HEK293T (cell line): ENCODE data around the gene PTGR3.
A peak's percentile ranks its signal among the peaks of the same experiment; 100 is the strongest.

Experiments used
- CTCF ChIA-PET: fragments of 350-600 bp; formaldehyde crosslinking; extraction: SDS; loops from one replicate; lab custom pipeline; 2021; ENCODE audit warnings: antibody characterized with exemption, inconsistent platforms; lab: Yijun Ruan, JAX
- POLR2A ChIA-PET: fragments of 350-600 bp; formaldehyde crosslinking; extraction: SDS; loops from one replicate; lab custom pipeline; 2020; ENCODE audit warnings: antibody characterized with exemption, inconsistent platforms; lab: Yijun Ruan, JAX
- DNase-seq: peaks from one replicate; pipeline ENCODE4 v3.0.0; 2012; ENCODE audit warnings: mixed read lengths; ENCODE audit errors: extremely low spot score
- ARNT ChIP-seq: fragments of 450-650 bp; IDR thresholded peaks from 2 replicates; pipeline ENCODE4 v1.6.1; 2017; ENCODE audit warnings: mild to moderate bottlenecking
- BHLHE40 ChIP-seq: fragments of 450-650 bp; IDR thresholded peaks from 2 replicates; pipeline ENCODE4 v1.6.1; 2016; ENCODE audit warnings: mild to moderate bottlenecking, moderate library complexity, borderline replicate concordance
- CTBP1 ChIP-seq: fragments of 450-650 bp; IDR thresholded peaks from 2 replicates; pipeline ENCODE4 v1.6.1; 2016; ENCODE audit warnings: borderline replicate concordance
- ELF4 ChIP-seq: fragments of 450-650 bp; IDR thresholded peaks from 2 replicates; pipeline ENCODE4 v1.6.1; 2017; ENCODE audit warnings: antibody characterized with exemption
- FOXA1 ChIP-seq: fragments of 450-650 bp; IDR thresholded peaks from 2 replicates; pipeline ENCODE4 v1.6.1; 2016; ENCODE audit warnings: mild to moderate bottlenecking
- FOXK2 ChIP-seq: fragments of 450-650 bp; IDR thresholded peaks from 2 replicates; pipeline ENCODE4 v1.6.1; 2016; ENCODE audit warnings: mild to moderate bottlenecking
- FOXM1 ChIP-seq: fragments of 450-650 bp; IDR thresholded peaks from 2 replicates; pipeline ENCODE4 v1.6.1; 2017; ENCODE audit warnings: mild to moderate bottlenecking, borderline replicate concordance
- HDGF ChIP-seq: fragments of 450-650 bp; IDR thresholded peaks from 2 replicates; pipeline ENCODE4 v1.6.1; 2017; ENCODE audit warnings: antibody characterized with exemption, borderline replicate concordance
- L3MBTL2 ChIP-seq: fragments of 450-650 bp; conservative IDR thresholded peaks from 2 replicates; pipeline ENCODE4 v1.6.1; 2016; ENCODE audit warnings: mild to moderate bottlenecking
- LEF1 ChIP-seq: fragments of 450-650 bp; IDR thresholded peaks from 2 replicates; pipeline ENCODE4 v1.6.1; 2017; ENCODE audit warnings: mild to moderate bottlenecking, borderline replicate concordance
- NFRKB ChIP-seq: fragments of 450-650 bp; IDR thresholded peaks from 2 replicates; pipeline ENCODE4 v1.6.1; 2016; ENCODE audit warnings: mild to moderate bottlenecking, moderate library complexity
- PKNOX1 ChIP-seq: fragments of 450-650 bp; IDR thresholded peaks from 2 replicates; pipeline ENCODE4 v1.6.1; 2016
- SP1 ChIP-seq: fragments of 450-650 bp; IDR thresholded peaks from 2 replicates; pipeline ENCODE4 v1.6.1; 2017
- SUZ12 ChIP-seq: fragments of 450-650 bp; IDR thresholded peaks from 2 replicates; pipeline ENCODE4 v1.6.1; 2016; ENCODE audit warnings: mild to moderate bottlenecking
- TARDBP ChIP-seq: fragments of 450-650 bp; IDR thresholded peaks from 2 replicates; pipeline ENCODE4 v1.6.1; 2016
- ZNF384 ChIP-seq: fragments of 450-650 bp; IDR thresholded peaks from 2 replicates; pipeline ENCODE4 v1.6.1; 2016

Gene PTGR3

GRCh38 chr18:75210274-75211001 is 1.5 kb upstream of the PTGR3 start, which contains the start of gene TSHZ1:
Gene TSHZ1 (plus strand): TSS chr18:75210797. CDS start chr18:75211877, 1,080 bp downstream.
- peak; percentile 42 for DNase-seq
- ChIA-PET CTCF (no interaction called here), POLR2A (interaction anchor here (0.6 to 1.9 kb wide), 4 partner anchors 12 to 254 kb away, joined by 3 to 8 read pairs (median 4); no protein-coding TSS in a partner anchor)
- TF ChIP-seq SP1 (no peak), CTBP1 (peak; percentile 37; the same call in 1 of the 2 replicates), ELF4 (0 out of 2 replicates have a peak, but pooled peaks have one; percentile 20), L3MBTL2 (peak; percentile 44; the same call in 1 of the 2 replicates), HDGF (no peak), PKNOX1 (peak; percentile 99), FOXK2 (no peak), FOXM1 (peak; percentile 16; the same call in 1 of the 2 replicates), ZNF384 (no peak), ARNT (no peak)

- ChIA-PET POLR2A (interaction anchor here (1.1 to 1.9 kb wide), 2 partner anchors 12 to 36 kb away, joined by 3 to 8 read pairs; no protein-coding TSS in a partner anchor), CTCF (no interaction called here)
- no peak for TF ChIP-seq FOXA1
- DNase-seq, result no peak
These were observed 966 bp upstream of the PTGR3 start for GRCh38 chr18:75209951-75210258.

GRCh38 chr18:75208836-75209128 is 157 bp downstream of the PTGR3 start:
- POLR2A ChIA-PET, result interaction anchor here (1.0 to 1.1 kb wide), 2 partner anchors 14 to 200 kb away, joined by 3 read pairs; no protein-coding TSS in a partner anchor
- CTCF ChIA-PET, result no interaction called here
- no peak for TF ChIP-seq ELF4
- no peak for TF ChIP-seq LEF1
- TF ChIP-seq NFRKB, result no peak
- no peak for TF ChIP-seq L3MBTL2
- TF ChIP-seq PKNOX1, result no peak
- no peak for TF ChIP-seq CTBP1
- TF ChIP-seq FOXM1, result no peak
- TF ChIP-seq SUZ12, result no peak
- TF ChIP-seq FOXK2, result no peak
- no peak for TF ChIP-seq FOXA1
- no peak for TF ChIP-seq SP1
- DNase-seq, result no peak

DNA sequence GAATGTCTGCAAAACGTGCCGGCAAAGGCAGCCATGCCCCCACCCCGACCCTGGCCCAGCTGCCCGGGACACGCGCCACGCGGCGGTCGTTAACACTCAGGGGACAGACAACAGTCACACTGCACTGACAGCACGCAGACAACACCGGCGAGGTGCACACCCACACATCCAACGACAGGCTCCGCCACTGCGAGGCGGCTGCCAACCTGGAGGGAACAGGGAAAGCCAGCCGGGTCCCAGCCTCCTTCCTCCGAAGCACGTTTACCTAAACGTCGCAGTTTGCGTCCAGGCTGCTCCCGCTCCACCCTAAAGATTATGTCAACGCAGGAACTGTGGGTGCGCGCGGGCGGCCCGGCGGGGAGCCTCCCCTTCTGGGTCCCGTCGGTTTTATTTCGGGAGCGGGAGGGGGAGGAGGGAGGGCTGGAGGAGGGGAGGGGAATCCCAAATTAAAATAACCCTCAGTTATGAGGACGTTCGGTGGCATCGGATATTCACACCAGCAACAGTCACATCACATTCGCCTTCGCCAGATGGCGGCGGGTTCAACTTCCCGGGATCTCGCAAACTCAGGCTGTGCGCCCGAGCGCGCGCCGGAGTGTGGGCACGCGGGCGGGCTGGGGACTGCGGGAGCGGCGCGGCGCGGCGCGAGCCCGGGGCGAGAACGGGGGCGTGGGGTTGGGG is 644 bp downstream of the PTGR3 start:
- CTCF ChIA-PET, result no interaction called here
- DNase-seq, result no peak

DNA sequence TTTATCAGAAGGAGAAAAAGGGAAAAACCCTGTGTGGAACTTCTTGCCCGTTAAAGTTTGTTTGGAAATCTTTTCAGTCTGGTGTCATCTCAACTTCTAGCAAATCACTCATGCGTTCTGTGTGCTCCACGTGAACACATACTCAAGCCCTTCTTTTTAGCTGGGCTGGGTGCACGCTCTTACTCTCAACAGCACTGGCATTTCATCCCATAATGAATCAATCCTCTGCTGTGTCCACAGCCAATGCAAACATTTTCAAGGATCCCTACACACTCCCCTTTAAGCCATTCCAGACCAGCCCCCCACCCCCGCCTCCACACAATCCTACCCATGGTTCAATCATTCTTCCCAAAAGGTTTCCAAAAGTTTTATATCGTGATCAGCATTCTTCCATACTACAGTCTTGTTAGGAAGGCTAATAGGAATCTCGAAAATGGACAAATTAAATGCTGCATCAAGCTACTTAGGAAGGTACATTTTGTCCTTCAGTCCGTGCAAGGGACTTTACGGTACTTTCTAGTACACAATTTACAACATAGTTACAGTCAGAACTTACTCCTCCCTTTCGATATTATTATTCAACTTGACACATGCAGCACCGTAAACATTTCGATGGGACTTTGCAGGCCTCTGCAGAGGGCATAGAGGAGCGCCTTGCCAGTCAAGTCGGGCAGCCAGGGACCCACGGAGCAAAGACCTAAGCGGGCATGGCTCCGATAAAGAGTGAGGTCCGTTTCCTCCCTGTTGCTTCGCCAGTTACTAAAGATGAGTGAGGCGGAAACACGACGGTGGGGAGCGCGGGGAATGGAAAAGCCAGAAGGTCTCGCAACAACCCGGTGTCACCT is 1.4 kb downstream of the PTGR3 start:
- DNase-seq, result no peak
- POLR2A ChIA-PET, result interaction anchor here (1.0 kb wide), 1 partner anchor 14 kb away, joined by 3 read pairs; no protein-coding TSS in a partner anchor
- TF ChIP-seq CTBP1 (no peak), PKNOX1 (peak; percentile 60)
- CTCF ChIA-PET, result no interaction called here

More for the DNA sequence above, 644 bp downstream of the PTGR3 start:
- peak; percentile 56; the same call in 1 of the 2 replicates for TF ChIP-seq L3MBTL2
- TF ChIP-seq FOXA1, result no peak
- TF ChIP-seq ZNF384, result no peak
- POLR2A ChIA-PET, result interaction anchor here (1.0 kb wide), 2 partner anchors 13 to 201 kb away, joined by 3 read pairs; no protein-coding TSS in a partner anchor

DNA sequence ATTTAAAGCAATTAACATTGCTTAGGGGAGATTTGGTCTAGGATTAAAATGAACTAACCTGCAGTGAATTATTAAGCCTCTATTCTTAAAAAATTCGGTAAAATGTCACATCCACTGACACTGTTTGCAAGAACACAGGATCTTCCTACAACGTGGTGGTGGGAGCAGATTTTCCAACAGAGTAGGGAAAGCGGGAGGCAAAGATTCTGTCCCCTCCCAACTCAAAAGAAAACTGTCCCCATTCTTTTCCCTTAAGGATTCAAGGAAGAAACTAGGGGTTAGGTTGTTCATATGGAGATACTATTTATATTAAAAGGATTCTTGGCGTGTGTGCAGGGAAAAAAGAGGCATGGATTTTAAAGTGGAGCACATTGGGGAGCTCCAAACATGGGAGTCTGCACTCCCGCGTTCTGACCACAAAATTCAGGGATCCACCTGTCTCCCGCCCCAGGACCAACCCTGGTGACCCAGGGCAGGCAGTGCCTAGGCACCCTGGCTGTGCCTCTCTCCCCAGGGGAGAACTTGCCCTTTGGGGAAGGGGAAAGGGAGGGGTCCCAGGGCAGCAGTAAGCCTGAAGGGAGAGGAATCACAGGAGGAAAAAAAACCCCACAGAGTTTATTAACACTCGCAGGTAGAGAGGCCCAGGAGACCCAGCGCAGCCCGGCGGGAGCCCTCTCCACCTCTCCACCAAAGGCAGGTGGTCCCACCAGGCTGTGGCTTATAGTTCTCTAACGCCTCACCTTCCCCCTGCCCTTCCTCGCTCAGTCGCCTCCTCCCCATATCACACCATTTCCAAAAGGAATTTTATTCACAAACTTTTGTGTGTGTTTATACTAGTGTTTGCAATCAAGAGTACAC is 2.3 kb downstream of the PTGR3 start:
- ChIA-PET CTCF (no interaction called here), POLR2A (interaction anchor here (1.0 kb wide), 1 partner anchor 15 kb away, joined by 3 read pairs; no protein-coding TSS in a partner anchor)
- no peak for TF ChIP-seq LEF1
- no peak for TF ChIP-seq L3MBTL2
- no peak for TF ChIP-seq ARNT
- no peak for TF ChIP-seq ELF4
- TF ChIP-seq FOXA1, result no peak
- no peak for TF ChIP-seq TARDBP
- no peak for TF ChIP-seq SUZ12
- no peak for TF ChIP-seq FOXM1
- TF ChIP-seq SP1, result no peak
- TF ChIP-seq PKNOX1, result no peak
- no peak for TF ChIP-seq BHLHE40
- TF ChIP-seq NFRKB, result no peak
- TF ChIP-seq CTBP1, result no peak
- TF ChIP-seq HDGF, result no peak
- TF ChIP-seq FOXK2, result no peak
- no peak for TF ChIP-seq ZNF384
- no peak for DNase-seq
